Keratinocyte (primary cell): ENCODE data around the gene SHCBP1.

ENCODE experiments used
- EZH2 ChIP-seq: IDR thresholded peaks from one replicate; pipeline ENCODE4 v1.6.1; 2012; ENCODE audit warnings: inconsistent platforms, mild to moderate bottlenecking, low read length, moderate library complexity
- TF ChIP-seq, protein P1 (sequence below), 3 experiments: IDR thresholded peaks in 1 of 3; conservative IDR thresholded peaks in 1 of 3; optimal IDR thresholded peaks in 1 of 3; 2 replicates in 2 of 3; 3 replicates in 1 of 3; pipeline versions ENCODE3 to v1.5.1; 2011; ENCODE audit warnings: low read length in 3 of 3, mild to moderate bottlenecking in 3 of 3, moderate library complexity in 2 of 3, control low read depth in 1 of 3, inconsistent platforms in 1 of 3; ENCODE audit not compliant: insufficient read depth in 2 of 3; ENCODE audit errors: extremely low read depth in 1 of 3

GRCh38 chr16:46650254-46650623 is 29.1 kb upstream of the SHCBP1 start:
- TF ChIP-seq, protein P1, sequence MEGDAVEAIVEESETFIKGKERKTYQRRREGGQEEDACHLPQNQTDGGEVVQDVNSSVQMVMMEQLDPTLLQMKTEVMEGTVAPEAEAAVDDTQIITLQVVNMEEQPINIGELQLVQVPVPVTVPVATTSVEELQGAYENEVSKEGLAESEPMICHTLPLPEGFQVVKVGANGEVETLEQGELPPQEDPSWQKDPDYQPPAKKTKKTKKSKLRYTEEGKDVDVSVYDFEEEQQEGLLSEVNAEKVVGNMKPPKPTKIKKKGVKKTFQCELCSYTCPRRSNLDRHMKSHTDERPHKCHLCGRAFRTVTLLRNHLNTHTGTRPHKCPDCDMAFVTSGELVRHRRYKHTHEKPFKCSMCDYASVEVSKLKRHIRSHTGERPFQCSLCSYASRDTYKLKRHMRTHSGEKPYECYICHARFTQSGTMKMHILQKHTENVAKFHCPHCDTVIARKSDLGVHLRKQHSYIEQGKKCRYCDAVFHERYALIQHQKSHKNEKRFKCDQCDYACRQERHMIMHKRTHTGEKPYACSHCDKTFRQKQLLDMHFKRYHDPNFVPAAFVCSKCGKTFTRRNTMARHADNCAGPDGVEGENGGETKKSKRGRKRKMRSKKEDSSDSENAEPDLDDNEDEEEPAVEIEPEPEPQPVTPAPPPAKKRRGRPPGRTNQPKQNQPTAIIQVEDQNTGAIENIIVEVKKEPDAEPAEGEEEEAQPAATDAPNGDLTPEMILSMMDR (optimal IDR thresholded peaks at IDR 0.05 in 1 of 3, IDR thresholded peaks at IDR 0.05 in 1 of 3, conservative IDR thresholded peaks at IDR 0.05 in 1 of 3; ENCODE audit: extremely low read depth in 1 of 3, insufficient read depth in 2 of 3, low read length in 3 of 3): no peak
- no peak for TF ChIP-seq EZH2
